ENCODE data around the gene MAPK12.
A peak's percentile ranks its signal among the peaks of the same experiment; 100 is the strongest.
"Not testable (repeated sequence)": the region's sequence is repeated elsewhere in the genome, so short reads cannot be mapped to it uniquely, and the experiment has no call there.

MAPK12 gene

GRCh38 chr22:50281957-50282356 lies 20.5 kb upstream of the MAPK12 start:
- DNase-seq (ENCODE audit: low spot score), result no peak

GRCh38 chr22:50281384-50281760 lies 19.9 kb upstream of the MAPK12 start:
- DNase-seq (ENCODE audit: low spot score), result no peak

- no peak for DNase-seq (ENCODE audit: low spot score)
Measured at GRCh38 chr22:50280708-50281383, 19.4 kb upstream of the MAPK12 start.

GRCh38 chr22:50280022-50280707 lies 18.7 kb upstream of the MAPK12 start:
- no peak for DNase-seq (ENCODE audit: low spot score)

- no peak for DNase-seq (ENCODE audit: low spot score)
Measured at GRCh38 chr22:50278956-50279619, 17.6 kb upstream of the MAPK12 start.

GRCh38 chr22:50278461-50278860 lies 17.0 kb upstream of the MAPK12 start:
- no peak for DNase-seq (ENCODE audit: low spot score)

- no peak for DNase-seq (ENCODE audit: low spot score)
Measured at GRCh38 chr22:50277761-50278160, 16.3 kb upstream of the MAPK12 start.

GRCh38 chr22:50276143-50276542 lies 14.7 kb upstream of the MAPK12 start:
- peak; percentile 59 for DNase-seq (ENCODE audit: low spot score)

GRCh38 chr22:50275181-50276055 lies 13.9 kb upstream of the MAPK12 start:
- no peak for DNase-seq (ENCODE audit: low spot score)

- no peak for DNase-seq (ENCODE audit: low spot score)
Measured at GRCh38 chr22:50274771-50275170, 13.3 kb upstream of the MAPK12 start.

- peak; percentile 68 for DNase-seq (ENCODE audit: low spot score)
Measured at GRCh38 chr22:50274311-50274710, 12.8 kb upstream of the MAPK12 start.

- DNase-seq (ENCODE audit: low spot score), result not testable (repeated sequence)
Measured at GRCh38 chr22:50273781-50274180, 12.3 kb upstream of the MAPK12 start.

GRCh38 chr22:50273352-50273751 lies 11.9 kb upstream of the MAPK12 start:
- not testable (repeated sequence) for DNase-seq (ENCODE audit: low spot score)

GRCh38 chr22:50272044-50272802 lies 10.7 kb upstream of the MAPK12 start:
- DNase-seq (ENCODE audit: low spot score), result no peak

GRCh38 chr22:50271519-50271970 lies 10.1 kb upstream of the MAPK12 start:
- DNase-seq (ENCODE audit: low spot score), result peak; percentile 89

GRCh38 chr22:50270666-50271394 lies 9.3 kb upstream of the MAPK12 start:
- DNase-seq (ENCODE audit: low spot score), result peak; percentile 84

GRCh38 chr22:50269970-50270665 lies 8.6 kb upstream of the MAPK12 start, which contains the start of gene MAPK11:
Gene MAPK11, minus strand, starts transcription at chr22:50270380. Its CDS starts 88 bp downstream, at chr22:50270292.
- peak; percentile 85 for DNase-seq (ENCODE audit: low spot score)

- no peak for DNase-seq (ENCODE audit: low spot score)
Measured at GRCh38 chr22:50269573-50269969, 8.1 kb upstream of the MAPK12 start.

GRCh38 chr22:50268655-50269113 lies 7.2 kb upstream of the MAPK12 start:
- DNase-seq (ENCODE audit: low spot score), result no peak
